PC-3 (cell line): Measurements from ENCODE around the gene SLC39A6. TPM values are rescaled to one million over a fixed set of nuclear protein-coding genes. Genes with fewer than 3 reads are reported as not detected.

Source experiments
- ATAC-seq: fragments of 200-7000 bp; cut with Tn5 transposase; 2 replicates; pipeline ENCODE4 v1.9.1; 2020; ENCODE audit warnings: mild to moderate bottlenecking, moderate library complexity
- BruUV-seq: library from RNA; stranded (reverse); fragments of 400-500 nt; replicated peaks from 2 replicates; lab custom pipeline; 2021; lab: Mats Ljungman, UMichigan
- CTCF ChIA-PET: fragments of 300-600 bp; sonication (Branson Sonifier 250); formaldehyde crosslinking; loops from one replicate; lab custom pipeline; 2022; ENCODE audit warnings: antibody characterized with exemption; lab: Charles Lee
- POLR2A ChIA-PET: fragments of 300-600 bp; sonication (Branson Sonifier 250); formaldehyde crosslinking; loops from one replicate; lab custom pipeline; 2022; ENCODE audit warnings: antibody characterized with exemption; ENCODE audit not compliant: unreplicated experiment; lab: Charles Lee
- DNase-seq: peaks from one replicate; pipeline ENCODE4 v3.0.0-alpha.2; 2015
- H2AFZ ChIP-seq: fragments of 300-600 bp; sonication (generic); 2 replicates; pipeline ENCODE4 v1.6.0; 2016; ENCODE audit warnings: antibody characterized with exemption, low read length
- H3F3A ChIP-seq: fragments of 300-600 bp; sonication (generic); one replicate; pipeline ENCODE4 v1.6.0; 2017; ENCODE audit warnings: antibody characterized with exemption, low read length, control low read depth, mild to moderate bottlenecking; ENCODE audit not compliant: unreplicated experiment
- H3K27ac ChIP-seq: fragments of 300-600 bp; sonication (generic); 2 replicates; pipeline ENCODE4 v1.5.1; 2016; ENCODE audit warnings: mild to moderate bottlenecking, low read length
- H3K27me3 ChIP-seq: fragments of 300-600 bp; sonication (generic); 2 replicates; pipeline ENCODE4 v1.6.1; 2016; ENCODE audit warnings: low read length, mixed read lengths
- H3K36me3 ChIP-seq: fragments of 300-600 bp; sonication (generic); 2 replicates; pipeline ENCODE4 v1.6.1; 2016; ENCODE audit warnings: low read depth, mixed run types, low read length, mixed read lengths
- H3K4me1 ChIP-seq: fragments of 300-600 bp; sonication (generic); 2 replicates; pipeline ENCODE4 v1.5.1; 2016; ENCODE audit warnings: low read length; ENCODE audit not compliant: insufficient read depth
- H3K4me2 ChIP-seq: fragments of 300-600 bp; sonication (generic); 2 replicates; pipeline ENCODE4 v1.6.0; 2016; ENCODE audit warnings: low read length
- H3K4me3 ChIP-seq: fragments of 300-600 bp; sonication (generic); 2 replicates; pipeline ENCODE4 v1.5.1; 2016; ENCODE audit warnings: mild to moderate bottlenecking, low read length, mixed read lengths
- H3K79me2 ChIP-seq: fragments of 300-600 bp; sonication (generic); 2 replicates; pipeline ENCODE4 v1.6.1; 2017; ENCODE audit warnings: low read length, mixed read lengths
- H3K9ac ChIP-seq: fragments of 300-600 bp; sonication (generic); 2 replicates; pipeline ENCODE4 v1.6.0; 2016; ENCODE audit warnings: mild to moderate bottlenecking, low read length
- H3K9me2 ChIP-seq: fragments of 300-600 bp; sonication (generic); replicated peaks from 2 replicates; pipeline ENCODE4 v1.6.1; 2016; ENCODE audit warnings: mixed run types, low read length, mixed read lengths
- H3K9me3 ChIP-seq: fragments of 300-600 bp; sonication (generic); 2 replicates; pipeline ENCODE4 v1.6.1; 2016; ENCODE audit warnings: low read length, mixed read lengths
- H4K20me1 ChIP-seq: fragments of 300-600 bp; sonication (generic); 2 replicates; pipeline ENCODE4 v1.6.1; 2016; ENCODE audit warnings: low read length, mixed read lengths
- EZH2 ChIP-seq: fragments of 300-600 bp; sonication (generic); IDR thresholded peaks from one replicate; pipeline ENCODE4 v1.6.1; 2017; ENCODE audit warnings: antibody characterized with exemption, mild to moderate bottlenecking, low read length; ENCODE audit not compliant: unreplicated experiment
- EZH2phosphoT487 ChIP-seq: fragments of 300-600 bp; sonication (generic); IDR thresholded peaks from 2 replicates; pipeline ENCODE4 v1.6.1; 2018; ENCODE audit warnings: mild to moderate bottlenecking, antibody characterized with exemption, low read length, borderline replicate concordance
- intact Hi-C: fragments of 100-400 bp; cut with micrococcal nuclease; formaldehyde crosslinking; loops from 2 replicates; pipeline ENCODE4 v1.9.0; 2023
- total RNA-seq: library from RNA; depleted of rRNA; stranded (reverse); fragments of >200 nt; gene quantifications from 2 replicates; pipeline ENCODE4 v1.2.3, GENCODE V29; 2014
- TF ChIP-seq, protein P1 (sequence below): fragments of 300-600 bp; sonication (generic); conservative IDR thresholded peaks from 2 replicates; pipeline ENCODE4 v1.5.1; 2017; ENCODE audit warnings: antibody characterized with exemption, low read depth, mild to moderate bottlenecking, low read length

SLC39A6 gene
- total RNA-seq, 1 experiment from 2014 or later = 25.5 TPM

DNA sequence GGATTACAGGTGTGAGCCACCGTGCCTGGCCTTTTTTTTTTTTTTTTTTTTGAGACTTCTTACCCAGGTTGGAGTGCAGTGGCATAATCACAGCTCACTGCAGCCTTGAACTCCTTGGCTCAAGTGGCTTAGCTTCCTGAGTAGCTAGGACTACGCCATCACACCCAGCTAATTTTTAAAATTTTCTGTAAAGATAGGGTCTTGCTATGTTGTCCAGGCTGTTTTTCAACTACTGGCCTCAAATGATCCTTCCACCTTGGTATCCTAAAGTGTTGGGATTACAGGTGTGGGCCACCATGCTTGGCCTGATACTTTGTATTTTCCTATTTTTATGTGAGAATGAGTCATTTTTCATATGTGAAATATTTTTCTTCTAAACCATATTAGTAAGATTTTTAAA lies 14.3 kb upstream of the SLC39A6 start:
- H3K4me2 ChIP-seq = no peak overlapping the region
- intact Hi-C loops = no loop called here
- peaks cover 3% of the 10 kb centered on the region; the same call in 1 of the 2 replicates for H3K36me3 ChIP-seq
- H2AFZ ChIP-seq = no peak overlapping the region
- no peak overlapping the region for H3K4me3 ChIP-seq
- no peak for ATAC-seq
- no peaks in the 10 kb centered on the region for H3K4me1 ChIP-seq
- DNase-seq = no peak
- TF ChIP-seq EZH2phosphoT487 (no peak), EZH2 (no peak)
- TF ChIP-seq, protein P1, sequence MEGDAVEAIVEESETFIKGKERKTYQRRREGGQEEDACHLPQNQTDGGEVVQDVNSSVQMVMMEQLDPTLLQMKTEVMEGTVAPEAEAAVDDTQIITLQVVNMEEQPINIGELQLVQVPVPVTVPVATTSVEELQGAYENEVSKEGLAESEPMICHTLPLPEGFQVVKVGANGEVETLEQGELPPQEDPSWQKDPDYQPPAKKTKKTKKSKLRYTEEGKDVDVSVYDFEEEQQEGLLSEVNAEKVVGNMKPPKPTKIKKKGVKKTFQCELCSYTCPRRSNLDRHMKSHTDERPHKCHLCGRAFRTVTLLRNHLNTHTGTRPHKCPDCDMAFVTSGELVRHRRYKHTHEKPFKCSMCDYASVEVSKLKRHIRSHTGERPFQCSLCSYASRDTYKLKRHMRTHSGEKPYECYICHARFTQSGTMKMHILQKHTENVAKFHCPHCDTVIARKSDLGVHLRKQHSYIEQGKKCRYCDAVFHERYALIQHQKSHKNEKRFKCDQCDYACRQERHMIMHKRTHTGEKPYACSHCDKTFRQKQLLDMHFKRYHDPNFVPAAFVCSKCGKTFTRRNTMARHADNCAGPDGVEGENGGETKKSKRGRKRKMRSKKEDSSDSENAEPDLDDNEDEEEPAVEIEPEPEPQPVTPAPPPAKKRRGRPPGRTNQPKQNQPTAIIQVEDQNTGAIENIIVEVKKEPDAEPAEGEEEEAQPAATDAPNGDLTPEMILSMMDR = no peak
- H3K27ac ChIP-seq = no peak overlapping the region
- H3K9me3 ChIP-seq = no peaks in the 10 kb centered on the region
- BruUV-seq = no TSS peak
- H3F3A ChIP-seq = no peaks in the 10 kb centered on the region
- no peaks in the 10 kb centered on the region for H3K9me2 ChIP-seq
- no peaks in the 10 kb centered on the region for H3K79me2 ChIP-seq
- H3K9ac ChIP-seq = no peak overlapping the region
- CTCF ChIA-PET = no interaction called here
- no peaks in the 10 kb centered on the region for H3K27me3 ChIP-seq
- no peaks in the 10 kb centered on the region for H4K20me1 ChIP-seq
- POLR2A ChIA-PET = no interaction called here

DNA sequence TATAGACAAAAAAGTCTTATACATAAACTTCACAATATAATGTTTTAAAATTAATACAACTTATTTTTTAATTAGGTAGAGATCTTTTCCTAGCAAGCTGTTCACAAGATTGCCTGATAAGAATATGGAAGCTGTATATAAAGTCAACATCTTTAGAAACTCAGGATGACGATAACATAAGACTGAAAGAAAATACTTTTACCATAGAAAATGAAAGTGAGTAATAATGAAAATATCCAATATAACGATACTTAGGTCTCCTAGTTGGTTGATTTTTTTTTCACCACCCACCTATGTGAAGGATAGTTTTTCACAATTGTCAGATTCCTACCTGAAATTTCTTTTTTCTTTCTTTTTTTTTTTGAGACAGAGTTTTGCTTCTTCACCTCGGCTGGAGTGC lies 13.6 kb upstream of the SLC39A6 start:
- no TSS peak for BruUV-seq
- CTCF ChIA-PET = no interaction called here

DNA sequence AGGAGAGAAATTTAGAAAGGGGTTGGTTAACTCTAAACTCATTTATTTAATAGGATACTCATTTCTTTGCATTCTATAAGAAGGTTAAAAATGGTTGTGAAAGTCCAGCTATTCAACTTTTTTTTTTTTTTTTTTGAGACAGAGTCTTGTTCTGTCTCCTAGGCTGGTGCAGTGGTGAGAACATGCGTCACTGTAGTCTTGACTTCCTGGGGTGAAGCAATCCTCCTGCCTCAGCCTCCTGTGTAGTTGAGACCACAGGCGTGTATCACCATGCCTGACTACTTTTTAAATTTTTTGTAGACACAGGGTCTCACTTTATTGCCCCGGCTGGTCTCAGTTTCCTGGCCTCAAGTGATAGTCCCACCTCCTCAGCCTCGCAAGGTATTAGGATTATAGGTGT lies 12.4 kb upstream of the SLC39A6 start:
- intact Hi-C loops = no loop called here
- Histone ChIP-seq H3K4me1 (no peaks in the 10 kb centered on the region), H3K79me2 (no peaks in the 10 kb centered on the region), H3K4me2 (no peak overlapping the region), H3K9ac (no peak overlapping the region), H3K9me3 (no peaks in the 10 kb centered on the region), H3F3A (no peaks in the 10 kb centered on the region), H3K36me3 (peaks cover 7% of the 10 kb centered on the region; the same call in 1 of the 2 replicates), H3K27me3 (no peaks in the 10 kb centered on the region), H3K27ac (no peak overlapping the region), H3K9me2 (no peaks in the 10 kb centered on the region), H2AFZ (no peak overlapping the region), H3K4me3 (no peak overlapping the region), H4K20me1 (no peaks in the 10 kb centered on the region)
- BruUV-seq = no TSS peak
- TF ChIP-seq EZH2 (no peak), EZH2phosphoT487 (no peak)
- TF ChIP-seq, protein P1 = no peak
- no peak for ATAC-seq
- ChIA-PET POLR2A (no interaction called here), CTCF (interaction anchor here (0.7 kb wide), 1 partner anchor 440 kb away, joined by 3 read pairs; no protein-coding TSS in a partner anchor)
- DNase-seq = no peak

More for the DNA sequence above, 13.6 kb upstream of the SLC39A6 start:
- TF ChIP-seq EZH2 (no peak), EZH2phosphoT487 (no peak)
- TF ChIP-seq, protein P1 = no peak
- no peak overlapping the region for H3K4me3 ChIP-seq
- no peaks in the 10 kb centered on the region for H3F3A ChIP-seq
- H3K9me3 ChIP-seq = no peaks in the 10 kb centered on the region
- intact Hi-C loops = no loop called here
- H4K20me1 ChIP-seq = no peaks in the 10 kb centered on the region
- no peaks in the 10 kb centered on the region for H3K4me1 ChIP-seq
- POLR2A ChIA-PET = no interaction called here
- H3K4me2 ChIP-seq = no peak overlapping the region
- no peaks in the 10 kb centered on the region for H3K79me2 ChIP-seq
- H2AFZ ChIP-seq = no peak overlapping the region
- H3K9me2 ChIP-seq = no peaks in the 10 kb centered on the region
- H3K9ac ChIP-seq = no peak overlapping the region
- no peaks in the 10 kb centered on the region for H3K27me3 ChIP-seq
- DNase-seq (no peak), ATAC-seq (no peak)
- peaks cover 7% of the 10 kb centered on the region; the same call in 1 of the 2 replicates for H3K36me3 ChIP-seq
- H3K27ac ChIP-seq = no peak overlapping the region
